SKM-1 treated with dmso at 0.1 percent for 144 hours (cell line): ENCODE results near the gene NDUFB6.
"Not testable (repeated sequence)": the region's sequence is repeated elsewhere in the genome, so short reads cannot be mapped to it uniquely, and the experiment has no call there.

Source experiments
- DNase-seq: peaks from one replicate; lab custom pipeline; 2025; ENCODE audit not compliant: unreplicated experiment; lab: John Stamatoyannopoulos, UW

Gene NDUFB6

DNA sequence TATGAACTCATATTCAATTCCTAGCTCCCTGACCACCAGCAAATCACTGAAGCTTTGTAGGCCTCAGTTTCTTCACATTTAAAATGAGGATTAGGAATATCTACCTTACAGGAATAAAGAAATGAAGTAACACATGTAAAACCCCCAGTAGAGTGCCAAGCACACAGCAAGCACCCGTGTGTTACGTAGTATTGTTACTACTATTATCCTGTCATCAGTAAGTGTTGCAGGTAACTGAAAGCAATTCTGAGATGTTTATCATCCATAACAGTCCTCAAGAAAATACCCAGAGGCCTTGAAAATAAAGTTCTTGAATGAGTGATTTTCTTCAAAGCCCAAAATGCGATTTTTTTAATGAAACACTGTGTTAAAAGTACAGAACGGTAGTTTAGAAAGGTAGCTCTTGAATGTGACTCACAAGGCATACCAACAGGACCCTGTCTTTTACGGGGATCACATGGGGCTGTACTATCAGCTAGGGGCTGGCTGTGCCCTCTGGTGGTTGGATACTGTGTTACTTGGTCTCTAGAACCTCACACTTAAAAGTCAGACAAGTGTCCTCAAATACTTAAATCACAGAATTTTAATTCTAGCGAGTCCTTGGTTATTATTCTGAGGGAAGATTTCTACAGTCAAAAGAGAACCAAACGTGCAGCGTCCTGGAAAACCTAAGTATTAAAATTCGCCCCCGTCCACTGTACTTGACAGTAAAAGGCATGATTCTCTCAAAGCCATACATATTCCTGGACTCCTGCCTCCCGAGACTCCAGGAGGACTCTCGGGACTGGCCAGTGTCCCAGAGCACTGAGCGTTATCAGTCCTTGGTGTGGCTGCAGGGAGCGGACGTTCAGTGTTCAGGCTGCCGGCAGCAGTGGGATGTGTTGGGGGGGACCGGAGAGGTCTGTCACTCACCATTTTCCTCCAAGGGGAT is 725 bp downstream of the NDUFB6 start:
- DNase-seq = peak; percentile 70

DNA sequence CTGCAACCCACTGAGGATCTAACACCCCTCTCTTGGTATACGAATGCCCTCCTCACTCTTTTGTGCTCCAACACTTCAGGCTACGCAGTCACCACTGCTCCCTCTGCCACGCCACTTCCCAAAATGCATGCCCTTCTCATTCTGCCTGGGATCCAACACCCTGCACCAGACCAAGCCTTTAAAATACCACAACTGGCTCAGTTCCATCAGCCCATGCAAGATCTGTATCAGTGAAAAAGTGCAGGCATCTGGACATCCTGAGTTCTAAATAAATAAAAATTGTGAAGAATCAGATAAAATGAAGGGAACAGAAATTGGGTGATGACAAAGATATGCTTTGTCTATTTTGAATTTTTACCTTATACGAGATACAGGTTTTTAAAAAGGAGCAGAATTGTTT is 2.7 kb downstream of the NDUFB6 start:
- no peak for DNase-seq

DNA sequence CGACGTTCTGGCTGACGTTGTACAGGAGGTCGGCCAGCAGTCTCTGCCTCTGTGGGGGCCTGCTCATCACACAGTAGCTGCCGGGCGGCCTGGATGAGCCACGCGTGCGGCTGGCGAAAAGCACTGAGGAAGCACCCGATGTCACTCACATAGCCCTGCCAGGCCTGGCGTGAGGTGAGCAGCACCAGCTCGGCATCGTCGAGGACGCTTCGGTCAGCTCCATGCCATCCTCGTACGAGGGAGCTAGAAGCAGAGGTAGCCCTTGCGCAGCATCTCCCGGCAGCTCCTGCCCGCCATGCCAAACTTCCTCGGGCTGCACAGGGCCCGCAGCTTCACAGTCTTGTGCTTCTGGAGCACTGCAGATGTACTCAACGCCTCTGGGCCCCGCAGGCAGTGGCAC is 6.2 kb downstream of the NDUFB6 start:
- no peak for DNase-seq

DNA sequence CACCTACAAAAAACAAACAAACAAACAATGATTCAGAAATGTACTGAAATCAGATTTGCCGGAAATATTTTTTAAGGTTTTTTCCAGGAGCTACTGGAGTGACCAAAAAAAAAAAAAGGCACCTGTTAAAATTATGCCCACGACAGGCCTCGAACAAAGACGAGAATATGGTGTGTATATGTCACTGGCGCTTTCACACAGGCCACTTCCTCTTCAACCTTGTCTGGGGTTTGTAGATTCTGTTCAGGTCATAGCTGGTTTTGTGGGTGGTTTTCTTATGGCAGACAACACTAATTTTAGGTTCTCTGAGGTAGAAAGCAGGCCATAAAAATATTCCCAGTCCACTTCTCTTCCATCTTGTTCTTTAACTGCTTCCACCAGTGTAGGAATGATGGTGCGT is 7.0 kb downstream of the NDUFB6 start:
- no peak for DNase-seq

DNA sequence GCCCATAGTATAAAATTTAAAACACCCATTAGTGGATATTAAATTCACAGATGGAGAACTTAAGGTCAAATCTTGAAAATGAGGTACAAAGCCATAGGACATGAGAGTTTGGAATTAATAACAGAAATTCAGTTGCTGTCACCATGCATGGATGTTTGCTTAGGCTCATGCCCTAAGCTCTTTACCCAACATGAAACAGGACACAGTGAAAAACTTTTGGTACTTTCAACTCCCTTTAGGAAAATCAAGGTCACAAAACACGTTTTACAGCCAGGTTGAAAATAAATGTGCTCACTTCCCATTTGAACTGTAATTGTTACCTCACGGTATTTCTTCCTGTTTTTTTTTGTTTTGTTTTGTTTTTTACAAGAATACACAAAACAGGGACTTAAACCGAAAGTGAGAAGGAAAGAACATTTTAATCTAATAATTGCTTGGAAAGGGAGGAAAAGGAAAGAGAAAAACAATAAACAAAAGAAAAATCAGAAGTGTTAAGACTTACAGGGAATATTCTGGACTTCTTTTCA is 14.5 kb downstream of the NDUFB6 start:
- no peak for DNase-seq

DNA sequence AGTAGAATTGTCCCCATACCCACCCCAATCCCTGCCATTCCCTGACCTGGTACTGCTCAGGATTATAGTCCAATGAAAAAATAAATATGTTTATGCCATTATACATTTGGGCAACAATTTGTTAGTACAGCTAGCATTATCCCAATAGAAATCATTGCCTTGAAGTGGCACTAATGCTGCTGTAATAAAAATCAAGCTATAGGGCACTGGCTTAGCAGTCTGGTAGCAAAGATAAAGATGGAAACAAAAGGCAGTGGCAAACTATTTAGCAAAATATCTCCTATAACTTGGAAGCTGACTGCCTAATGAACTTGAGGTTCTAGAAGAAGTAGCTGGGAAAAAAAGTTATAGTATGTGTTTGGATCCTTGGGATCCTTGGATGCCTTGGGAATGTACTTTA is 18.4 kb downstream of the NDUFB6 start:
- DNase-seq = no peak

DNA sequence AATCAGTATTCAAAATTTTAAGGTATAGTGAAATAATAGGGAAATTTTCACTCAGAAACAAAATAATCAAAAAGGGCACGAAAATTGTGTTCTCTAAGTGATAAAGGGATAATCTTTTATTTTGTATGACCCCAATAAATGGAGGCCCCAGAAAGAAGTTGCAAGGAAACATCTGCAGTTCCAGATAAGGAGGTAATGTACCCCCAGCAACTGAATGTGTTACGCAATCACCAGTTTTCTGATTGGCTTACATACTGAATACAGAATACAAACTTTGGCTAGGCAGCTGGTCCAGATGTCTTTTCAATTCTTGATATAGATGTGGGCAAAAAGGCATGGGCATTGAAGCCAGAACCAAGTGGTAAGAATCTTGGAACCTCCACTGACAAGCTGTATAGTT is 18.9 kb downstream of the NDUFB6 start:
- no peak for DNase-seq

DNA sequence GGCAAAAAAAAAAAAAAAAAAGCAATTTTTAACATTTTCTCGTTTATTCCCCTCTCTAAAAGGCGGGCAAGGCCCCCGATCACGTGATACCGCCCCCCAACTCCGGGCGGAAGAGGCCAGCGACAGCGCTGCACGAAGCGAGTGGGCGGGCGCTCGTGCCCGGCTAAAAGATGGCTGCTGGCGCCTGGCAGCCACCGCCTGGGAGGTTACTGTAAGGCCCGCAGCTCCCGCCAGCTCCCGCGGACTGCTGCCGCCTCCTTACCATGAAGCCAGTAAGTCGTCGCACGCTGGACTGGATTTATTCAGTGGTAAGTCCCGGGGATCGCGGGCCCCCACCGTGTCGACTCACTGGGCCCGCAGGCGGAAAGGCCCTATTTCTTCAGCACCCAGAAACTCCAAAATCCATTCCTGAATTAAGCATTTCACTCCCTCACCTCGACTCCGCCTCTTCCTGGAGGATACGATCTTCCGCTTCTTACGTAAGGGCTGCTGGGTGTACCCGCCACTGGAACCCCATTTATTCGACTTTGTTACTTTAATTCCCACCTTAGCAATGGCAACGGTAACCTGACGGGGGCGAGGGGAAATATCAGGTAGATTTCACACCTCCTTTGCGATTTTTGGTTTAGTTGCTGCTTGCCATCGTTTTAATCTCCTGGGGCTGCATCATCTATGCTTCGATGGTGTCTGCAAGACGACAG is 20.6 kb downstream of the NDUFB6 start, which contains the start of the genes SMIM27 and TOPORS:
Gene SMIM27 (plus strand): TSS at position 156 of the 701 bp plus-strand sequence. CDS start 108 bp downstream, at position 264.
Gene TOPORS (minus strand): TSS at position 415 of the 701 bp plus-strand sequence. CDS start 150 bp downstream, at position 265.
- peak; percentile 86 for DNase-seq

DNA sequence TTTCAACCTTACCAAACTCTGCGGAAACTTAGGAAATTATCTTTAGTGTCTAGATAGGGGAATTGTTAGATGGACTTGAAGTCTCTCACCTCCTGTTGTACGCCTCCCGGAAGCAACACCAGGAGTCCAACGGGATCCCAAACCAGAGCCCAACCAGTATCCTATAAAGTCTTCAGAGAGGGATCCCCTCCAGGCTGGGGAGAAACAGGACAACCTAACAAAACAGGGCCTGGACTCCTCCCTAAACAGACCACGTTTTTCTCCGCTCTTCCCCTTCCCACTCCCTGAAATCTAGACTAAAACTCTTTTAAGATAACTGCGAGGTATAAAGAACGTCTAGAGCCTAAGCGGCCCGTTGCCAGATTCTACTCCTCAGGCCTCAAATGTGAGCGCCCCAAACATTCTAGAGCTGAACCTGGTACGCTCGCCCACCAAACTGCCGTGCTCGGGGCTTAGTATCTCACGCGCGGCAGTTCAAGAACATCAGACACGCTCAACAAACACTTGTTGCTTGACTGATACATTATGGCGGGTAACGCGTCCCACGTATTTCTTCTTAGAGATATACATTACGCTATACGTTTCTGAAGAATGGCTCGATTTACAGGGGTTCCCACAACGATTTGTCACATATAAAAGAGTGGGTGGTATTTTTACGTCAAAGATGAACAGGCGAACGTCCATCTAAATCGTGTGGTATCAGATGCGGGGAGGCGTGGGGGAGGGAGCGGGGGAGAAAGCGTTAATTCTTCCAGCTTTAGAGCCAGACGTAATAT is 21.5 kb downstream of the NDUFB6 start:
- DNase-seq = peak; percentile 36

DNA sequence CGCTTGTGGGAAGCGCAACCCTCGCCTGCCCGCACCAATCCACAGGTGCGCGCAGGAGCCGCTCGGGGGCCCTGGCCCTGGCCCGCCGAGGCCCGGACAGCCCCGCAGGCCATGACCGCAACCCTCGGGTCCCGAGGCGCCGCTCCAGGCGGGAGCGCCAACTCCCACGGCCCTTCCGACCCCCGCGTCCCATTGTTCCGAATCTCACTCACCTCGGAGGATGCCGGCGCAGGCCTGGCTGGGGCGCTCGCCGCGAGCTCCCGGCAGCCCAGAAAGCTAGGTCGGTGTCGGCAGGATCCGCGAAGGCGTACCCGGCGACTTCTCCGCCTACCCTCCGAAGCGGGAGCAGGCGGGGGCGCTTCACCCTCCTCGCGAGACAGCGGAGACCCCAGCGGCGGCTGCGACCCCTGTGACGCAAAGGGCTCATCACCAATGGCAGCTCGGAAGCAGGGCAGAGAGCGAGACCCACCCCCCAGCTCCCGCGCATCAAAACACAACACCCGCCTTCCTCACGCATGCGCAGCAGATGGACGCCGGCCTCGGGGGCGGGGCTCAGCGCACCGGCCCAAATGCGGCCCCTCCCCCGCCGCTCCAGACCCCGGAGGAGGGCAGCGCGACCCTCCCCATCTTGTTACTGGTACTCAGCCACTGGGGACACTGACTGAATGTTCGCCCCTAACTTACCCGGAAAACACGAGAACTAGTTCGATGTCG is 22.2 kb downstream of the NDUFB6 start:
- DNase-seq = peak; percentile 48

DNA sequence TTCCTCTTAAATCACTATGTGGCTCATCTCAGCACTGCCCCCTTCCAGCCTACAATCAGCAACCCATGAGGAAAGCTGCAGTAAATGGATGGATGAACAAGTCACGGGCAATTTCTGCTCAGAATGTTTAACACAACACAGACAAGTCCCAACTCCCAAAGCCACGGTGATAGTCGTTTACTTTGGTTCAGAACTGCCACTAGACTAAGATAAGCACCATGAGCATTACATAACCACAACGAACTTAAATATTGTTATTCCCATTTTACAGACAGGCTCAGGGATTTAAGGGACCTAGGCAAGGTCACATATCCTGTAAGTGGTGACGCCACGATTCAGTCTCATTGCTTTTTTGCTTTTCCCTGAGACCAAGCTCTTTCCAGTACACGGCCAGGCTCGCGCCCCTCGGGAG is 22.8 kb downstream of the NDUFB6 start:
- DNase-seq = no peak

DNA sequence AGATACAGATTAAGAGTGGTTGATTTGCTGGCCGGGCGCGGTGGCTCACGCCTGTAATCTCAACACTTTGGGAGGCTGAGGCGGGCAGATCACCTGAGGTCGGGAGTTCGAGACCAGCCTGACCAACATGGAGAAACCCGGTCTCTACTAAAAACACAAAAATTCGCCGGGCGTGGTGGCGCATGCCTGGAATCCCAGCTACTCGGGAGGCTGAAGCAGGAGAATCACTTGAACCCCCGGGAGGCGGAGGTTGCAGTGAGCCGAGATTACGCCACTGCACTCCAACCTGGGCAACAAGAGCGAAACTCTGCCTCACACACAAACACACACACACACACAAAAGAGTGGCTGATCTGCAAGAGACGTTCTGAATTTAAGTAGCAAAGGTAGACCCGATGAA is 24.7 kb downstream of the NDUFB6 start:
- DNase-seq = not testable (repeated sequence)

DNA sequence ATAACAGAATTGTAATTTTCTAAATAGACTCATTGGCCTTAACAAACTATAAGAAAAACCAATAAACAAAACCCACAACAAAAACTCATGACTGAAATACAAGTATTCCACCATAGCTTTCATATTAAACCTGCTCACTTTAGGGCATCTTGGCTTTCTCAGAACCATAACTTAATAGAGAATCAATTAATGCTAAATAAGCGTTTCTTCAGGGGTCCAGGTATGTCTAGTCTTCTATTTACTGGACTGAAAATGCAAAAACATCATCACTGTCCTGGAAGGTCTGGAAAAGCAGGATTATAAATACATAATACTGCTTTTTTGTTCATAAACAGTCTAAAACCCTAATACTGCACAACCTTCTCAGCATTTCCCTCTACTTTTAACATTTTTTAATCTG is 27.1 kb downstream of the NDUFB6 start:
- no peak for DNase-seq

DNA sequence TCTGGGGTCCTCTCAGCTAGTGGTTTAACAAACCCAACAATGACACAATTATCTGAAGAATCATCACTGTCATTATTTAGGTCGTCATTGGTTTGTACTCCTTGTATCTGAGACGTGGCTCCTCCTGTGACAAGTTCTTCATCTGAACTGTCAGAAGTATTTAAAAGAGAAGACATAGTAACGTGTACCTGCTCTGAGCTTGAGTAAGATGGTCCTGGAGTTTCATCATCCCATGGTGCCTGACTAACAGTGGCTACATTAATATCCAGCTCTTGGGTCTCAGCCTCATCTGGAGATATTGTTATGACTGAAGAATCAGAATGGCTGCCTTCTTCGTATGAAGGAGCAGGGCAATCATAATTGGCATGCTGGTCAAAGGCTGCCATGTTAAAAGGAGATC is 29.9 kb downstream of the NDUFB6 start:
- no peak for DNase-seq

DNA sequence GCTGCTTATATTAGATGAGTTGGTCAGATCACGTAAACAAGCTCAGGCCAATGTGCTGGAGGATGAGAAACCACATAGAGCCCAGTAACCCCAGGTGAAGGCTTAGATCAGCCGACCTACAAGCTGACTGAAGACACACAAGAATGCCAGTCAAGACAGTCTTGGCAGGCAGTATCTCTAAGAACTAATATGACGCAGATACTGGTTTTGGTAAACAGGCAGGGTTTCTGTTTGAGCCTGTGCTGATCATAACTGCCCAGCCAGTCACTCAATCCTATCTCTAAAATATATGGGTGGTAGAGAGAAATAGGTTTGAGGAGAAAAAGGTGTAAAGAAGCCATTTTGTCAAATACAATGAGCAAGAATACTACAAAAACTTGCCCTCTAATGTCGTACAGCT is 39.1 kb downstream of the NDUFB6 start:
- no peak for DNase-seq

DNA sequence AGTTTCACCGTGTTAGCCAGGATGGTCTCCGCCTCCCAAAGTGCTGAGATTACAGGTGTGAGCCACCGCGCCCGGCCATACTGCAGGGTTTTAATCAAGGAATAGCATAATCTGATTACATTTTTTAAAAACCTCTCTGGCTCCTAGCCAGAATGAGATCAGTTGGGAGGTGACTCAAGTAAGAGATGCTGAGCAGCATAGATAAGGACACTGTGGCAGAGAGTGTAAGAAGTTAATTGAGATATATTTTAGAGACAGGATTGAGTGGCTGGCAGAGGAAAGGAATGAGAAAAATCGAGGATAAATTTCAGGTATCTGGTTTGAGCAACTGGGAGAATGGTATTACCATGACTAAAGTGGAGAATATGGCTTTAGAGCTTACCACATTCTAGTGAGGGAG is 39.6 kb downstream of the NDUFB6 start:
- DNase-seq = no peak

DNA sequence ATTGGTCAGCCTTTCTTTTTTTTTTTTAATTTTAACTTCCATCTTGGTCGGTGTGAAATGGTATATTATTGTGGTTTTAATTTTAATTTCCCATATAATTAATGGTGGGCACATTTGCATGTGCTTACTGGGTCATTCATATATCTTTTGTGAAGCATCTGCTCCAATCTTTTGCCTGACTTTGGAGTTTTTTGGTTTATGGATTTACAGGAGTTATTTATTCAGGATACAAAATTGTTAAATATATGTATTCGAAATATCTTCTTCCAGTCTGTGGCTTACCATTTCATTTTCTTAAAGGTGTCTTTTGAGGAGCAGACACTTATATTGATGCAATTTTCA is 46.3 kb downstream of the NDUFB6 start:
- DNase-seq = no peak

DNA sequence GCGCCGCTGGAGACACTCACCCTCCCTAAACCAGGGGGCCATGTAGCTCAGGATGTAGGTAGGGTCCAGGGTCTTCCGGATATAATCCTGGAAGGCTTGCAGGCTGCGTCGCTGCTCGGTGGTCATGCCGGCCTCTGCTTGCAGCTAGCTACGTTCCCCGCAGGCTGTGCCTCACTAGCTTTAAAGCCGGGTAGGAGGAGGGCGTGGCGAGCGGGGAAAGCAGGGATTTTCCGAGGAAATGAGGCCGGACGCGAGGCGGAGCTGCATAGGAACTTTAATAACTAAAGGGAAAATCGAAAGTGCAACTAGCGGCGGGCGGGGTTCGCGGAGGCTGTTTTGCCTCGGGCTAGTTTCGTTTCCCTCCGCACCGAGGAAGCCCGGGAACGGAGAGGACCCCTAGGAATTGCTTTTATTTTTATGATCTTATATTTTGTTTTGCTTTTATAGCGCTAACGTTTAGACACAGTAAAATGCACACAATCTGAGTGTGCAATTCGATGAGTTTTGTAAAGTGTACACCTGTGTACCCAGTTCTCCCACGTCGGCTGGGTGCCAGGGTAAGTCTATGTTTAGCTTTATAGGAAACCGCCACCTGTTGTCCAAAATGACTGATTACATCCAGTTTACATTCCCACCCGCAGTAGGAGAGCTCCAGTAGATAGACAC is 46.8 kb downstream of the NDUFB6 start, which contains the start of gene RIGI:
Gene RIGI (minus strand): TSS at position 156 of the 666 bp plus-strand sequence. CDS start 30 bp downstream, at position 126.
- DNase-seq = peak; percentile 75

DNA sequence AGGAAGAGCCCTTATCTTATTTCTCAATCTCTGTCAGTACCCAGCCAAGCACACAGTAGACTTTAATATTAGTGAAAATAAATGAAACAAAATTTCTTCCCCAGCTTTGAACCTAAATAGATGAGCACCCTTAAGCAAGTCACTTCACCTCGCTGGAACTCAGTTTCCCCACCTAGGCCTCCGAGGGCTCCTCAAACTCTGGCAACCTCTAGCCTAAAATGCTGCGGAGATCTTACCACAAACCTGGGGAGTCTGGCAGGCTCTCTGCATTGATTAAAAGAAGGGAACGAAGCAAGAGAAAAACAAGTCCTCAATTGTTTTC is 47.3 kb downstream of the NDUFB6 start:
- no peak for DNase-seq
